Stomach (tissue), 9 donors: ENCODE data around the gene PLEKHH1. TPM values are rescaled to one million over a fixed set of nuclear protein-coding genes. Genes with fewer than 3 reads are reported as not detected.

Experiments used
- DNase-seq, 2 donors: peaks; one replicate each; pipeline versions ENCODE4 v3.0.0 to v3.0.0-alpha.2; 2013 to 2019
- H3K27ac ChIP-seq, 5 donors: fragments of 200-600 bp in 4 of 5; sonication (generic) in 4 of 5; one replicate each; pipeline ENCODE4 v1.5.1; 2013 to 2019; ENCODE audit warnings: mild to moderate bottlenecking in 1 of 5, moderate library complexity in 1 of 5
- H3K27me3 ChIP-seq, 3 donors: fragments of 200-600 bp; sonication (generic); one replicate each; pipeline ENCODE4 v1.5.1; 2017 to 2019; ENCODE audit warnings: mixed run types in 1 of 3
- H3K36me3 ChIP-seq, 4 donors: fragments of 200-600 bp; sonication (generic); 1 replicate in 3 of 4; 2 replicates in 1 of 4; pipeline ENCODE4 v1.5.1; 2016 to 2019
- H3K4me1 ChIP-seq, 4 donors: fragments of 200-600 bp; sonication (generic); one replicate each; pipeline ENCODE4 v1.5.1; 2016 to 2019
- H3K4me3 ChIP-seq, 4 donors: fragments of 200-600 bp; sonication (generic) in 3 of 4; one replicate each; pipeline ENCODE4 v1.5.1; 2016 to 2019; ENCODE audit warnings: mild to moderate bottlenecking in 1 of 4
- H3K9me3 ChIP-seq, 4 donors: fragments of 200-600 bp; sonication (generic); one replicate each; pipeline ENCODE4 v1.5.1; 2016 to 2019
- CTCF ChIP-seq, 7 experiments: fragments of 450-650 bp in 4 of 7; fragments of 200-600 bp in 3 of 7; sonication (generic) in 3 of 7; IDR thresholded peaks; one replicate each; pipeline ENCODE4 v1.5.1; 2016 to 2019; ENCODE audit warnings: antibody characterized with exemption in 7 of 7, control low read depth in 2 of 7, mild to moderate bottlenecking in 1 of 7
- EP300 ChIP-seq: sonication (generic); formaldehyde crosslinking; IDR thresholded peaks from one replicate; pipeline ENCODE4 v1.6.1; 2017; ENCODE audit warnings: antibody characterized with exemption
- POLR2A ChIP-seq, 4 donors: fragments of 450-650 bp; IDR thresholded peaks; one replicate each; pipeline ENCODE4 v1.6.1; 2016; ENCODE audit warnings: antibody characterized with exemption in 4 of 4, control low read depth in 2 of 4, mild to moderate bottlenecking in 1 of 4, moderate library complexity in 1 of 4
- POLR2AphosphoS5 ChIP-seq, 3 donors: sonication (generic); formaldehyde crosslinking; IDR thresholded peaks; one replicate each; pipeline ENCODE4 v1.6.1; 2016; ENCODE audit warnings: antibody characterized with exemption in 3 of 3
- WGBS, 5 donors: extraction: QIAGEN DNeasy Blood & Tissue Kit in 3 of 5; methylation state at CpG; one replicate each; pipeline versions ENCODE4 v1.1.5 to v1.1.7; 2013 to 2018; 5-methylcytosine and 5-hydroxymethylcytosine counted together
- intact Hi-C: fragments of 100-400 bp; cut with DNase I; formaldehyde crosslinking; loops from one replicate; pipeline ENCODE4 v1.15.1; 2023; ENCODE audit warnings: low total_unique reads
- polyA plus RNA-seq, 3 donors: library from polyadenylated mRNA; stranded (reverse); fragments of 200-250 nt; gene quantifications; one replicate each; pipeline ENCODE4 v1.2.3, GENCODE V29; 2013
- total RNA-seq, 5 donors: library from RNA; depleted of rRNA; stranded (reverse); fragments of >200 nt; gene quantifications; one replicate each; pipeline versions ENCODE4 v1.1.0 to v1.2.3, GENCODE V29; 2014 to 2016
- donor health status: healthy with polysubstance abuse.
- donor health status: Bipolar disorder and iron deficiency.
- donor health status: healthy.

The PLEKHH1 gene
- total and polyA plus RNA-seq, 8 donors: 3.8 to 136 (median 31.4) TPM

GRCh38 chr14:67502867-67503266, 30.2 kb upstream of the PLEKHH1 start:
- no peaks in the 10 kb centered on the region for H3K4me1 ChIP-seq
- DNase-seq: no peak
- no peak overlapping the region for H3K4me3 ChIP-seq
- no peaks in the 10 kb centered on the region for H3K9me3 ChIP-seq
- H3K36me3 ChIP-seq: no peaks in the 10 kb centered on the region
- no peak overlapping the region for H3K27ac ChIP-seq
- intact Hi-C loops: no loop called here
- no peaks in the 10 kb centered on the region for H3K27me3 ChIP-seq
- no peak for TF ChIP-seq CTCF (IDR thresholded peaks at IDR 0.05)
- no peak for TF ChIP-seq POLR2A (IDR thresholded peaks at IDR 0.05)
- 46 to 60% (median 54%) methylated on average over 6 of the region's 6 CpGs for WGBS, 5 donors

GRCh38 chr14:67503331-67503730, 29.8 kb upstream of the PLEKHH1 start:
- H3K27me3 ChIP-seq: no peaks in the 10 kb centered on the region
- no peaks in the 10 kb centered on the region for H3K4me1 ChIP-seq
- H3K27ac ChIP-seq: no peak overlapping the region
- no peak overlapping the region for H3K4me3 ChIP-seq
- WGBS, 5 donors: 60 to 81% (median 78%) methylated on average over 7 of the region's 7 CpGs
- no peaks in the 10 kb centered on the region for H3K36me3 ChIP-seq
- intact Hi-C loops: no loop called here
- TF ChIP-seq POLR2A (IDR thresholded peaks at IDR 0.05) (no peak), EP300 (no peak)
- DNase-seq: no peak
- no peaks in the 10 kb centered on the region for H3K9me3 ChIP-seq

GRCh38 chr14:67505254-67505653, 27.8 kb upstream of the PLEKHH1 start:
- 46 to 73% (median 61%) methylated on average over 1 of the region's 1 CpG; no CpG with 5 or more reads in 1 of the 5 donors for WGBS, 5 donors
- intact Hi-C loops: no loop called here
- Histone ChIP-seq H3K9me3 (no peaks in the 10 kb centered on the region), H3K4me1 (no peaks in the 10 kb centered on the region), H3K36me3 (no peaks in the 10 kb centered on the region), H3K27ac (no peak overlapping the region), H3K27me3 (no peaks in the 10 kb centered on the region), H3K4me3 (no peak overlapping the region)
- no peak for DNase-seq
- TF ChIP-seq CTCF (IDR thresholded peaks at IDR 0.05): no peak

- TF ChIP-seq EP300: no peak
- TF ChIP-seq POLR2A (IDR thresholded peaks at IDR 0.05): no peak
- TF ChIP-seq CTCF (IDR thresholded peaks at IDR 0.05): no peak
- no peak for TF ChIP-seq POLR2AphosphoS5 (IDR thresholded peaks at IDR 0.05)
- Histone ChIP-seq H3K36me3 (no peaks in the 10 kb centered on the region), H3K27ac (no peak overlapping the region), H3K4me3 (no peak overlapping the region), H3K9me3 (no peaks in the 10 kb centered on the region), H3K4me1 (peaks cover 1 to 7% (median 3%) of the 10 kb centered on the region in 4 donors), H3K27me3 (no peaks in the 10 kb centered on the region)
- 51 to 70% (median 53%) methylated on average over 3 of the region's 3 CpGs for WGBS, 5 donors
- no peak for DNase-seq
- intact Hi-C loops: no loop called here
These were observed 24.1 kb upstream of the PLEKHH1 start for GRCh38 chr14:67508956-67509355.

- H3K27me3 ChIP-seq: no peaks in the 10 kb centered on the region
- TF ChIP-seq CTCF (IDR thresholded peaks at IDR 0.05): no peak
- no peak for TF ChIP-seq EP300
- no peak for TF ChIP-seq POLR2AphosphoS5 (IDR thresholded peaks at IDR 0.05)
- no peak for DNase-seq
- no peaks in the 10 kb centered on the region for H3K9me3 ChIP-seq
- peaks cover 9 to 13% (median 11%) of the 10 kb centered on the region in 4 donors for H3K4me1 ChIP-seq
- 50 to 71% (median 59%) methylated on average over 2 of the region's 2 CpGs for WGBS, 5 donors
- no peaks in the 10 kb centered on the region for H3K36me3 ChIP-seq
- intact Hi-C loops: no loop called here
- no peak overlapping the region for H3K4me3 ChIP-seq
- H3K27ac ChIP-seq: no peak overlapping the region
These were observed 23.0 kb upstream of the PLEKHH1 start for GRCh38 chr14:67510121-67510520.
